IPS-11a (cell line): ENCODE results near the gene RTL5.

Experiments used
- H3K4me3 ChIP-seq: one replicate; pipeline ENCODE4 v1.5.1; 2013; ENCODE audit warnings: low read depth, low read length, control low read depth

The RTL5 gene

GRCh38 chrX:72130156-72130761, 1.5 kb downstream of the RTL5 start:
- no peak overlapping the region for H3K4me3 ChIP-seq

GRCh38 chrX:72129661-72130060, 2.1 kb downstream of the RTL5 start:
- H3K4me3 ChIP-seq, result no peak overlapping the region

DNA sequence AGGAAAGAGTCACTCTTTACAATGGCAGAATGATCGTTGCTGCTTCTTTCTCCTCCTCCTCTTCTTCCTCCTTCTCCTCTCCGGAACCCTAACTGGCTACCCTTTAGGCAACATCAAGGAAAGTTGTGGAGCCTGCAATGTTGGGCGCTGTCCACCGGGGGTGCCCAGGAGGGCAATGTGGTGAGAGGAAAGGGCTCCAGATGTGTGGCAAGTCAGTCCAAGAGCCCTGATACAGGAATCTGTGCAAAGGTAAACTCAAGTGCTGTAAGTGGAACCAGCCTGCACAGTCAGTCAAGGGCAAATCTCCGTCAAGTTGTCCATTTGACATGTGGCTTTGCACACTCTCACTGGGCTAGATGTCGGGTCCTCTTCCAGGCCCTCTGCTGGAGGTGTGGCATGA, 2.8 kb downstream of the RTL5 start:
- H3K4me3 ChIP-seq, result no peak overlapping the region

- no peak overlapping the region for H3K4me3 ChIP-seq
Measured at GRCh38 chrX:72128183-72128834, 3.4 kb downstream of the RTL5 start.

DNA sequence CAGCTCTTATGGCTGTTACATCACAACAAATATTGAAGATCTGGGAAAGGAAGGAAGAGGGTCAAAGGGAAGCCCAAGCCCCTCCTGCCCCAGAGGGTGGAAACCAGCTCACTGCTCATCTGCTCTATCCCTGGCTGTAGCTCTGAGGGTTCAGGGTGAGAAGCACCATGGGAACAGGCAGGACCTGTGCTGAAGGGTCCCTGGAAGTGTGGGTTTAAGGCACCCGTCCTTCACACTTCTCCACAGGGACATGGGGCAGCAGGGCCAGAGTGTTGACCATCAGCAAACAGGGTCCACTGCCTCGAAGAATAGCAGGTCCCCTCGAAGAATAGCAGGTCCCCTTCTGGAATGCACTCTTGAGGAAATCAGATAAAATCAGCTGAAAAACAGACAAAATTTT, 4.4 kb downstream of the RTL5 start:
- H3K4me3 ChIP-seq, result no peak overlapping the region

DNA sequence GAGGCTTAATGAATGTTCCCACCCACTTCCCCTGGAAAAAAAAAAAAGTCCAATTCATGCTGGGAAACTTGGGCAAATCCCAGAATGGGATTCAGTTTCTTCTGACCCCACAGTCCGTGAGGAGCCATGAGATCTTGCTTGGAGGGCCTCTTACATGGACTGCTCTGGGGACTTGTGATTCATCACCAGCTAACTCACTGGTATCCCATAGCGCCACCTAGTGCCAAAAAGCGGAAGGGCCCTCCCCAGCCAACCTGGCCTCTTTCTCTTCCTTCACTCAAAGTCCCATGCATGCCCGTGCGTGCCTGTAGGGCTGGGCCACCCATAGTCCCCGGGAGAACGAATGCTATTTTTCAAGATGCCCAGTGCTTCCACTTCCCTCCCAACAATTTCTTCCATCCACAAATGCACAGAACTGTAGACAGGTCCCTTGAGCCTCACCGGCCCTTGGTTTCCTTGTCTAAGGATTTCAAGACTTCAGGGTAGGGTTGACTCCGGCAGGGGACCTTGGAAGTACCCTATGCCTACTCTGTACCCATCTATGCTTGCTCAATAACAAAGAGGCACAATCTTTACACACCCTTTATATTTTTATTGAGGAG, 5.1 kb downstream of the RTL5 start:
- H3K4me3 ChIP-seq, result no peak overlapping the region

DNA sequence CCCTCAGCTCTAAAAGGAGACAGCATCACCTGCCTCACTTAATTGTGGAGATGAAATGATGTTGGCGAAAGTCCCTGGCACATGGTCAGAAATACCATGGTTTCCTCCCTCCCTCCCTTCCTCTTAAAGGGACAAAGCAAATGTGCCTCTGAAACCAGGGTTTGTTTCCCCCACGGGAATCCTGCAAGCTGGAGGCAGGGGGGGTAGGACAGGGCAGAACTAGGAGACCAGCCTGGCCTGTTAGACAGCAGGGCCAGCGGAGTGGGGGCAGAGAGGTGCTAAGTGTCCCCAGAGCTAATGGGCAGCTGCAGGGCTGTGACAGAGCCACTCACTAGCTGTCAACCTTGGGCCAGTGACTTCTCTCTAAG, 5.7 kb downstream of the RTL5 start:
- H3K4me3 ChIP-seq, result no peak overlapping the region

DNA sequence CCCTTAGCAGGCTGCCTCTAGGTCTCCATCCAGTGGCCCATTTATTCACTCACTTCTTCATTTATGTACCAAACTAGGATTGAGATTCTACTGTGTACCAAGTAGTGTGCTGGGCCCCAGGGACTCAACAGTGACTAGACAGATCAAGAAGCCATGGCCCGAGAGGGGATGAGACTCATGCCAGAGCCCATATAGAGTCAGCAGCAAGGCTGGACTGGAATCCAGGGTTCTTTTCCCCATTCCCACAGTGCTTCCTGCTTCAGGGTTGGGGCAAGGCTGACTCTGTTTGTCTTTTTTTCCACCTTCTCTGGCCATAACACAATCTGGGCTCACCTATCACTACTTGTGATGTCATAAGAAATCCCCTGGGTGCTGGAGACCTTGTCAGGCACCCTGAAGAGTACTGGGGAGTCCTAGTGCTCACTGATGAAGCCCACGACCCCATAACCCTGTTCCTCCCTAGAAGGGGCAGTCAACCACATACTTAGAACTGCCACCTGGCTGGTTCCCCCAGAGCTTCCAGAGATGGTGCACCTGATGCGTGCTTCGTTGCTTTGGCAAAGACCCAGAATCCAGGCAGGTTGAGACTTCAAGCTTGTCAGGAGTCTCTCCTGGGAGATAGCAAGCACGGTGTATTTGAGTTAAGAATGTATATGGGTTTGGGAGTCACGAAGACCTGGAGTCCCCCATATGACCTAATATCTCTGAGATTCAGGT, 6.2 kb downstream of the RTL5 start:
- no peak overlapping the region for H3K4me3 ChIP-seq

- H3K4me3 ChIP-seq, result no peak overlapping the region
Measured at GRCh38 chrX:72124540-72125201, 7.0 kb downstream of the RTL5 start.

DNA sequence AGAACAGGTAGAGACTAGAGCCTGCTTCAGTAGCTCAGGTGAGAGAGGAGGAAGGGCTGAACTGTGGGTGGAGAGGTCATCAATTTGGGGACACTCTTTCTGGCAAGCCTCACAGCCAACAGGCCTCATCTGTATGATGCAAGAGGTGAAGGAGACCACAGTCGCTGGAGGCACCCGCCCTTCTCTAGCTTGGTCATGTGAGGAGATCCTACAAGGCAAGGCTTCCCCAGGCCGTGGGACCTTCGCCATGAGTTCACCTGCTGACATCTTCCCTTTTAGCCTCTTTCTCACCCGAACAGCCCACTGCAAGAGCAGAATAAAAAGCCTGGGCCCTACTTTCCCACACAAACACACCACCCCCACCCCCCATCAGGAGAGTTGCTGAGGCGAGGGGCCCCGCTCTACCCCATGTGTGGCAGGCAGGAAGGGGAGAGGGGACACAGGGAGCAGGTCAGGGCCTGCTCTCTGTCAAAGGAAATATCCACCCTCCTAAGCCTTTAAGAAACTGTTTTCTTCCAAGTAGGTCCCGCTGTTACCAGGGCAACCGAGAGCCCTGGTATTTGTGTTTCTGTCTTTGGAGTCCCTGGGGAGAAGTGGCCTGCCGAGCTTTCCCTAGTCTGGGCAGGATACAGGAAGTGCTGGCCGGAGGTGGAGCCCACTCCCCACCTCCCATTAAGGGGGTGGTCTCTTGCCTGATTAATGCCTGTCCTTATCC, 8.1 kb downstream of the RTL5 start:
- no peak overlapping the region for H3K4me3 ChIP-seq

DNA sequence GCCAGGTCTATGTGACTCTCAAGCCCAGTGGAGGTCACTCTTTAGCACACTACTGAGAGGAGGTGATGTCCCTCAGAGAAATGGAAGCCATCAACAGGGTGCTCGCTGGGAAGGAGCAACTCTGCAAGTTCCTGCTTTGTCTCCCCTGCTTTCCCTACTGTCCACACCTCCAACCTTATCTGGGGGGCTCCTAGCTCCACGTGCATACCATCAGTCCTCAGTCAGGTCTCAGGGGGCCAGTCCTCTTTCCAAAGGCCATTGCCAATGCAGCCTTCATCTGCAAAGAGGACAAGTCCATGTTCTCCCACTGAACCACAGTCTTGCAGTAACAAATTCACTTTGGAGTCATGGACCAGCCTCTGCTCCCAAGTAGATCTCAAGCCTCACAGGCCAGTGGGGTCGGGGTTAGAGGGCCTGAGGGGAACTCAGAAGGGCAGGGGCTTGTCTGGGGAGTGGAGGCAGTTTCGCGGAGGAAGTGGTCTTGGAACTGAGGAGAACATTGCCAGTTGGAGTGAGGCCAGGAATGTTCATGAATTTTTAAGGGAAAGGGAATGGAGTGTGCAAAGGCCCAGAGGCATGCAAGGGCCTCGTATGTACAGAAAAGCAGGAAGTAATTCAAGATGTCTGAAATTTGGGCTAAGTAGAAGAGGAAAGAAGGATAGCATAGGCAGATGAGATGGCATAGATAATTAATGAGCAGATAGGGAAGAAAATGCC, 8.9 kb downstream of the RTL5 start:
- H3K4me3 ChIP-seq, result no peak overlapping the region

DNA sequence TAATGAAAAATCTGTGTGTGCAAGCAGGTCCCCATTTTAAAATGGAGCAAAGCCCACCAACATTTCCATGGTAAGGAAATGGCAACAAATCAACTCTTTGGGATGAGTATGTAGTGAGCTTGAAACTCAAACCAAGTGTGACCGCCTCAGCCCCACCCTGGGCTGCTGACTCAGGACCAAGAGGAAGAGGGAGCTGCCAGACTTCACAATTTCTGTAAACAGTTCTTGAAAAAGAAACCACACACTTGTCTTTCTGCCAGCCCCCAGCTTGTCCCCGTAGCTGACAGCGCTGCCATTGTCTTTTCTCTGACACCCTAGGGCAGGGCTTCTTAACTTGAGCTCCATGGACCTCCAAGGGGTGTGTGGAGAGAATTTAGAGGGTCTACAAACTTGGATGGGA, 10.3 kb downstream of the RTL5 start:
- no peak overlapping the region for H3K4me3 ChIP-seq

DNA sequence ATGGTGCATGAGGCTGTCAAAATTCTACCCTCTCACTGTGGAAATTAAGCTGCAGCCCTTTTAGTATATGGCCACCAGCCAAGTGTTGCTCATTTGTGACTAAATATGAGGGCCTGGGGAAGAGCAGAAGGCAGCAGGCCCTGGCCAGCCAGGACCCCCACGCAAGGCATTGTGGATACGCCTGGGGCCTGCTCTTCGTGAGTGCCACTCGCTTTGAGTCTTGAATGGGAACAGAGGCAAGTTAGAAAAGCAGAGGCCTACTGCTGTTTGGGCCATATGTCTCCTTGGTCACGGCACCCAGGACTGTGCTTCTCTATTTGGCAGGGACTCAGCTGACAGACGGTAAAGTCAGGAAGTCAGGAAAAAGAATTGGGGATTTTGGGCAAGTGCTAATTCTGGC, 10.9 kb downstream of the RTL5 start:
- H3K4me3 ChIP-seq, result no peak overlapping the region

GRCh38 chrX:72117636-72118210, 14.0 kb downstream of the RTL5 start:
- H3K4me3 ChIP-seq, result no peak overlapping the region

GRCh38 chrX:72115380-72115779, 16.3 kb downstream of the RTL5 start:
- no peak overlapping the region for H3K4me3 ChIP-seq

- no peak overlapping the region for H3K4me3 ChIP-seq
Measured at GRCh38 chrX:72114807-72115206, 16.9 kb downstream of the RTL5 start.

GRCh38 chrX:72114306-72114705, 17.4 kb downstream of the RTL5 start:
- H3K4me3 ChIP-seq, result no peak overlapping the region

GRCh38 chrX:72113461-72113860, 18.3 kb downstream of the RTL5 start:
- H3K4me3 ChIP-seq, result no peak overlapping the region

GRCh38 chrX:72110876-72111708, 20.6 kb downstream of the RTL5 start:
- H3K4me3 ChIP-seq, result no peak overlapping the region
